BE2C (cell line): Measurements from ENCODE around the gene PNMA1.

ENCODE experiments used
- DNase-seq: peaks from one replicate; pipeline ENCODE4 v3.0.0-alpha.2; 2020
- H3K27me3 ChIP-seq: fragments of 250-450 bp; sonication (Bioruptor Pico); 2 replicates; pipeline ENCODE4 v1.5.1; 2020; ENCODE audit warnings: mild to moderate bottlenecking
- H3K36me3 ChIP-seq: fragments of 250-450 bp; sonication (Bioruptor Pico); 2 replicates; pipeline ENCODE4 v1.5.1; 2020; ENCODE audit warnings: mild to moderate bottlenecking
- H3K4me1 ChIP-seq: fragments of 250-450 bp; sonication (Bioruptor Pico); 2 replicates; pipeline ENCODE4 v1.5.1; 2020
- H3K4me3 ChIP-seq: 2 replicates; pipeline ENCODE4 v1.5.1; 2011; ENCODE audit warnings: low read depth, low read length
- H3K9me3 ChIP-seq: fragments of 250-450 bp; sonication (Bioruptor Pico); 2 replicates; pipeline ENCODE4 v1.5.1; 2020
- TF ChIP-seq, protein P1 (sequence below): IDR thresholded peaks from 2 replicates; pipeline ENCODE4 v1.5.1; 2012; ENCODE audit warnings: mild to moderate bottlenecking, low read depth, low read length

The PNMA1 gene

GRCh38 chr14:73751157-73751691, 37.0 kb upstream of the PNMA1 start:
- Histone ChIP-seq H3K36me3 (0 out of 2 replicates have a peak, but pooled peaks cover 2% of the 10 kb centered on the region), H3K4me3 (no peak overlapping the region), H3K9me3 (no peaks in the 10 kb centered on the region), H3K4me1 (peaks cover 55% of the 10 kb centered on the region), H3K27me3 (no peaks in the 10 kb centered on the region)
- no peak for DNase-seq
- TF ChIP-seq, protein P1, sequence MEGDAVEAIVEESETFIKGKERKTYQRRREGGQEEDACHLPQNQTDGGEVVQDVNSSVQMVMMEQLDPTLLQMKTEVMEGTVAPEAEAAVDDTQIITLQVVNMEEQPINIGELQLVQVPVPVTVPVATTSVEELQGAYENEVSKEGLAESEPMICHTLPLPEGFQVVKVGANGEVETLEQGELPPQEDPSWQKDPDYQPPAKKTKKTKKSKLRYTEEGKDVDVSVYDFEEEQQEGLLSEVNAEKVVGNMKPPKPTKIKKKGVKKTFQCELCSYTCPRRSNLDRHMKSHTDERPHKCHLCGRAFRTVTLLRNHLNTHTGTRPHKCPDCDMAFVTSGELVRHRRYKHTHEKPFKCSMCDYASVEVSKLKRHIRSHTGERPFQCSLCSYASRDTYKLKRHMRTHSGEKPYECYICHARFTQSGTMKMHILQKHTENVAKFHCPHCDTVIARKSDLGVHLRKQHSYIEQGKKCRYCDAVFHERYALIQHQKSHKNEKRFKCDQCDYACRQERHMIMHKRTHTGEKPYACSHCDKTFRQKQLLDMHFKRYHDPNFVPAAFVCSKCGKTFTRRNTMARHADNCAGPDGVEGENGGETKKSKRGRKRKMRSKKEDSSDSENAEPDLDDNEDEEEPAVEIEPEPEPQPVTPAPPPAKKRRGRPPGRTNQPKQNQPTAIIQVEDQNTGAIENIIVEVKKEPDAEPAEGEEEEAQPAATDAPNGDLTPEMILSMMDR: no peak

GRCh38 chr14:73750531-73750901, 36.3 kb upstream of the PNMA1 start:
- DNase-seq: no peak
- H3K36me3 ChIP-seq: 0 out of 2 replicates have a peak, but pooled peaks cover 2% of the 10 kb centered on the region
- no peaks in the 10 kb centered on the region for H3K27me3 ChIP-seq
- TF ChIP-seq, protein P1: no peak
- no peaks in the 10 kb centered on the region for H3K9me3 ChIP-seq
- H3K4me1 ChIP-seq: peaks cover 55% of the 10 kb centered on the region
- H3K4me3 ChIP-seq: no peak overlapping the region

GRCh38 chr14:73749706-73750530, 35.7 kb upstream of the PNMA1 start:
- H3K9me3 ChIP-seq: no peaks in the 10 kb centered on the region
- 0 out of 2 replicates have a peak, but pooled peaks cover 2% of the 10 kb centered on the region for H3K36me3 ChIP-seq
- no peak for DNase-seq
- H3K27me3 ChIP-seq: no peaks in the 10 kb centered on the region
- TF ChIP-seq, protein P1: no peak
- no peak overlapping the region for H3K4me3 ChIP-seq
- peaks cover 52% of the 10 kb centered on the region for H3K4me1 ChIP-seq

- peaks cover 52% of the 10 kb centered on the region for H3K4me1 ChIP-seq
- H3K4me3 ChIP-seq: no peak overlapping the region
- TF ChIP-seq, protein P1: no peak
- DNase-seq: no peak
- 0 out of 2 replicates have a peak, but pooled peaks cover 2% of the 10 kb centered on the region for H3K36me3 ChIP-seq
- H3K9me3 ChIP-seq: no peaks in the 10 kb centered on the region
- H3K27me3 ChIP-seq: no peaks in the 10 kb centered on the region
Observed at GRCh38 chr14:73748858-73749357, 34.7 kb upstream of the PNMA1 start.

GRCh38 chr14:73747379-73748211, 33.4 kb upstream of the PNMA1 start:
- TF ChIP-seq, protein P1: no peak
- Histone ChIP-seq H3K4me3 (no peak overlapping the region), H3K27me3 (no peaks in the 10 kb centered on the region), H3K4me1 (peaks cover 52% of the 10 kb centered on the region), H3K9me3 (no peaks in the 10 kb centered on the region), H3K36me3 (0 out of 2 replicates have a peak, but pooled peaks cover 2% of the 10 kb centered on the region)
- DNase-seq: no peak
